GM06990 (cell line): ENCODE data around the gene OXNAD1.

Experiments
- DNase-seq: peaks from one replicate; pipeline ENCODE4 v3.0.0-alpha.2; 2011; ENCODE audit not compliant: insufficient read length; ENCODE audit errors: extremely low read depth
- H3K27me3 ChIP-seq: replicated peaks from 2 replicates; pipeline ENCODE4 v1.6.0; 2011; ENCODE audit warnings: low read length; ENCODE audit not compliant: control insufficient read depth, insufficient read depth
- H3K36me3 ChIP-seq: 2 replicates; pipeline ENCODE4 v1.5.1; 2011; ENCODE audit warnings: low read length; ENCODE audit not compliant: control insufficient read depth, insufficient read depth
- H3K4me3 ChIP-seq: replicated peaks from 2 replicates; pipeline ENCODE4 v1.5.1; 2011; ENCODE audit warnings: low read depth, mild to moderate bottlenecking, control low read depth, low read length
- CTCF ChIP-seq: IDR thresholded peaks from 2 replicates; pipeline ENCODE4 v1.5.1; 2011; ENCODE audit warnings: low read length, control low read depth, mild to moderate bottlenecking, inconsistent platforms; ENCODE audit not compliant: insufficient read depth, poor library complexity, severe bottlenecking

OXNAD1 gene

GRCh38 chr3:16236030-16236639 lies 28.9 kb upstream of the OXNAD1 start:
- H3K36me3 ChIP-seq = no peaks in the 10 kb centered on the region
- no peak for DNase-seq
- no peak overlapping the region for H3K4me3 ChIP-seq
- no peaks in the 10 kb centered on the region for H3K27me3 ChIP-seq
- no peak for TF ChIP-seq CTCF

DNA sequence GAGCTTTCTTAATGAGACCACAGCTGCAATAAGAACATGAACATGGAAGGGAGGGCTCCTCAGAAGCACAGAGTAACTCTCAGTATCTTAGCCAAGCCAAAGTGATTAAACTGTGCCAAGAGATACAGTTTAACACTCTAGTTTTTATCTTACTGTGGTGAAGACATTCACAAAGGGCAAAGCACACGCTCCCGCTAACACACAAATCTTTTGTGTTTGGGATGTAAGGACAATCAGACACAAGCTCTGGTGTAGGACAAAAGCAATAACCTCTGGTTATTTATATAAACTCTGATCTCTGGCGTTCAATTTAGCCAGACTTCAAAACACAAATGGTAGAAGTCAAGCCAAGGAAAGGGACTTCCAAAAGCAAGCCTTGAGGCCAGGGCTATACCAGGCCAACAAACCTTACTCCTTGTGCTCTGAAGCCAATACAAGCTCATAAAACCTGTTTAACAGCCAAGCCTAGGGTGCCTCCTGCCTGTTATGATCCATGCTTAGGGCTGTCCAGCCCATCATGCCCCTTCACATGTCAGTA lies 28.1 kb upstream of the OXNAD1 start:
- no peaks in the 10 kb centered on the region for H3K36me3 ChIP-seq
- no peak for TF ChIP-seq CTCF
- H3K4me3 ChIP-seq = no peak overlapping the region

GRCh38 chr3:16239086-16239770 lies 25.8 kb upstream of the OXNAD1 start:
- H3K27me3 ChIP-seq = no peaks in the 10 kb centered on the region
- H3K4me3 ChIP-seq = no peak overlapping the region
- no peaks in the 10 kb centered on the region for H3K36me3 ChIP-seq
- DNase-seq = no peak
- no peak for TF ChIP-seq CTCF

More for the DNA sequence above, 28.1 kb upstream of the OXNAD1 start:
- DNase-seq = no peak
- no peaks in the 10 kb centered on the region for H3K27me3 ChIP-seq

- no peak for TF ChIP-seq CTCF
- no peaks in the 10 kb centered on the region for H3K27me3 ChIP-seq
- DNase-seq = no peak
- H3K36me3 ChIP-seq = no peaks in the 10 kb centered on the region
- H3K4me3 ChIP-seq = no peak overlapping the region
These were observed 25.2 kb upstream of the OXNAD1 start for GRCh38 chr3:16239780-16240179.

DNA sequence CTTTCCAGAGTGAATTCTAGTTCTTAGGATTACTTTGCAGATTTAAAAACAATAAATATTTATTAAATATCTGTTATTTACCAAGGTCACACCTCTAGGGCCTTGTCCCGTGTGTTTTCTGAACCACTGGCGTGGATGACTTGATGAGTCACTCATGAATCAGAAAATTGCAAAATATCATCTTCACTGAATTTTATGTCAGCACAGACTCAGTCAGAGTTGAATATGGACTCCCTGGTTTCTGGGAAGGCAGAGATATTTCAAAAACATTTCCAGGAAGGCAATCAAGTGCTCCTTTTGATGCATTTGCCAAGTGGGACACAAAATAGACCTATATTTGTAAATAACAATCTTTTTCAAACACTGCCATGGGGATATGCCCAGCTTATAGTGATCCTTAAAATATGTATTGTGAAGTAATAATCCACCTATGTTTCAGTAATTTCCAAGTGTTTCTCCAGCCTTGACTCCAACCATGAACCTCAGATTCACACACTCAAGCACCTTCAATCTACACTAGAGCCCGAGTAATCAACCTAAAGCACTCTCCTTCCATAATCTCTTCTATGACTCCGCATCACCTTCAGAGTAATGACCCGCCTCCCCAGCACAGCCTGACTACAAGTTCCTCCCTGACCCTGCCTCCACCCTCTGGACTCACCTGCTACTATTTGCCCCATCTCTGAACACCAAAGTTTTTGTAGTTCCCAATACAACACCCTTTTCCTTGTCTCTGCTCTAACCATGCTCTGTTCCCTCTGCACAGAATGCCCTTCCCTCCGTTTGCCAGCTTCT lies 24.6 kb upstream of the OXNAD1 start:
- TF ChIP-seq CTCF = no peak
- H3K4me3 ChIP-seq = no peak overlapping the region
- H3K27me3 ChIP-seq = no peaks in the 10 kb centered on the region
- no peaks in the 10 kb centered on the region for H3K36me3 ChIP-seq
- no peak for DNase-seq
